C4-2B (cell line): Measurements from ENCODE around the gene TTC28.
"Not testable (repeated sequence)": the region's sequence is repeated elsewhere in the genome, so short reads cannot be mapped to it uniquely, and the experiment has no call there.

Experiments
- H3K27ac ChIP-seq: fragments of 450-650 bp; 2 replicates; pipeline ENCODE4 v1.5.1; 2017
- CTCF ChIP-seq: fragments of 450-650 bp; conservative IDR thresholded peaks from 2 replicates; pipeline ENCODE4 v1.5.1; 2017; ENCODE audit warnings: mild to moderate bottlenecking
- ZFX ChIP-seq: fragments of 450-650 bp; IDR thresholded peaks from 2 replicates; pipeline ENCODE4 v1.6.1; 2017

Gene TTC28

GRCh38 chr22:28464127-28464526 lies 215.5 kb downstream of the TTC28 start:
- H3K27ac ChIP-seq: no peak overlapping the region
- TF ChIP-seq CTCF (no peak), ZFX (no peak)

GRCh38 chr22:28463408-28463807 lies 216.2 kb downstream of the TTC28 start:
- not testable (repeated sequence) for H3K27ac ChIP-seq

GRCh38 chr22:28462901-28463300 lies 216.7 kb downstream of the TTC28 start:
- no peak overlapping the region for H3K27ac ChIP-seq

GRCh38 chr22:28462041-28462440 lies 217.6 kb downstream of the TTC28 start:
- H3K27ac ChIP-seq: no peak overlapping the region
- TF ChIP-seq CTCF (no peak), ZFX (no peak)

More at GRCh38 chr22:28462901-28463300, 216.7 kb downstream of the TTC28 start:
- TF ChIP-seq CTCF: no peak

- no peak overlapping the region for H3K27ac ChIP-seq
- TF ChIP-seq ZFX (no peak), CTCF (no peak)
Measured at GRCh38 chr22:28454431-28455064, 225.1 kb downstream of the TTC28 start.

- TF ChIP-seq CTCF: no peak
- no peak for TF ChIP-seq ZFX
- H3K27ac ChIP-seq: no peak overlapping the region
Measured at GRCh38 chr22:28450109-28450508, 229.5 kb downstream of the TTC28 start.

GRCh38 chr22:28449041-28449440 lies 230.6 kb downstream of the TTC28 start:
- TF ChIP-seq CTCF (no peak), ZFX (no peak)

GRCh38 chr22:28448625-28449024 lies 231.0 kb downstream of the TTC28 start:
- TF ChIP-seq ZFX (no peak), CTCF (no peak)
- no peak overlapping the region for H3K27ac ChIP-seq

More at GRCh38 chr22:28449041-28449440, 230.6 kb downstream of the TTC28 start:
- H3K27ac ChIP-seq: no peak overlapping the region
